SU-DHL-6 (cell line): Measurements from ENCODE around the gene MAP3K1.

ENCODE experiments used
- H2AFZ ChIP-seq: fragments of 200-600 bp; sonication (generic); 2 replicates; pipeline ENCODE4 v1.6.1; 2014; ENCODE audit warnings: low read depth, mild to moderate bottlenecking, moderate library complexity, mixed read lengths, antibody characterized with exemption, low read length; ENCODE audit not compliant: severe bottlenecking
- H3F3A ChIP-seq: fragments of 200-600 bp; shearing (Covaris generic); 2 replicates; pipeline ENCODE4 v1.6.0; 2016; ENCODE audit warnings: antibody characterized with exemption, mild to moderate bottlenecking; ENCODE audit not compliant: insufficient read depth
- H3K27ac ChIP-seq: fragments of 200-600 bp; sonication (generic); 2 replicates; pipeline ENCODE4 v1.5.1; 2016; ENCODE audit warnings: low read depth, mild to moderate bottlenecking, low read length, moderate library complexity, mixed read lengths
- H3K27me3 ChIP-seq: fragments of 200-600 bp; sonication (generic), shearing (Covaris generic); 2 replicates; pipeline ENCODE4 v1.6.0; 2014; ENCODE audit warnings: mild to moderate bottlenecking, low read length
- H3K36me3 ChIP-seq: fragments of 200-600 bp; sonication (generic); 2 replicates; pipeline ENCODE4 v1.6.1; 2014; ENCODE audit warnings: mild to moderate bottlenecking, low read length, mixed read lengths
- H3K4me2 ChIP-seq: fragments of 300-600, 200-600 bp; shearing (Covaris generic), sonication (generic); 2 replicates; pipeline ENCODE4 v1.6.0; 2014; ENCODE audit warnings: low read length, low read depth, mild to moderate bottlenecking; ENCODE audit not compliant: poor library complexity, severe bottlenecking
- H3K4me3 ChIP-seq: fragments of 200-600 bp; sonication (generic); 2 replicates; pipeline ENCODE4 v1.5.1; 2014; ENCODE audit warnings: antibody characterized with exemption, low read length, mild to moderate bottlenecking, mixed read lengths; ENCODE audit not compliant: insufficient read depth, poor library complexity, severe bottlenecking
- H3K79me2 ChIP-seq: fragments of 200-600 bp; sonication (generic); 2 replicates; pipeline ENCODE4 v1.6.1; 2014; ENCODE audit warnings: mild to moderate bottlenecking, low read length, moderate library complexity; ENCODE audit not compliant: insufficient read depth
- H3K9ac ChIP-seq: fragments of 200-600 bp; sonication (generic); 2 replicates; pipeline ENCODE4 v1.7.0; 2014; ENCODE audit warnings: mild to moderate bottlenecking, low read length
- H3K9me2 ChIP-seq: fragments of 200-600 bp; sonication (generic); replicated peaks from 2 replicates; pipeline ENCODE4 v1.6.1; 2014; ENCODE audit warnings: low read length; ENCODE audit not compliant: insufficient read depth
- H3K9me3 ChIP-seq: fragments of 200-600 bp; sonication (generic); 2 replicates; pipeline ENCODE4 v1.6.1; 2014; ENCODE audit warnings: low read length, mixed read lengths; ENCODE audit not compliant: insufficient read depth
- H4K20me1 ChIP-seq: fragments of 200-600 bp; sonication (generic); 2 replicates; pipeline ENCODE4 v1.6.1; 2014; ENCODE audit warnings: low read depth, mild to moderate bottlenecking, antibody characterized with exemption, low read length, moderate library complexity, mixed read lengths
- EZH2phosphoT487 ChIP-seq: fragments of 200-600 bp; sonication (generic), shearing (Covaris generic); conservative IDR thresholded peaks from 2 replicates; pipeline ENCODE4 v1.6.1; 2018; ENCODE audit warnings: mild to moderate bottlenecking, antibody characterized with exemption, low read length, moderate library complexity, mixed read lengths
- TF ChIP-seq, protein P1 (sequence below): fragments of 200-600 bp; sonication (generic); IDR thresholded peaks from one replicate; pipeline ENCODE4 v1.5.1; 2017; ENCODE audit warnings: antibody characterized with exemption, mild to moderate bottlenecking, low read length, moderate library complexity; ENCODE audit not compliant: insufficient read depth, poor library complexity, severe bottlenecking

The MAP3K1 gene

DNA sequence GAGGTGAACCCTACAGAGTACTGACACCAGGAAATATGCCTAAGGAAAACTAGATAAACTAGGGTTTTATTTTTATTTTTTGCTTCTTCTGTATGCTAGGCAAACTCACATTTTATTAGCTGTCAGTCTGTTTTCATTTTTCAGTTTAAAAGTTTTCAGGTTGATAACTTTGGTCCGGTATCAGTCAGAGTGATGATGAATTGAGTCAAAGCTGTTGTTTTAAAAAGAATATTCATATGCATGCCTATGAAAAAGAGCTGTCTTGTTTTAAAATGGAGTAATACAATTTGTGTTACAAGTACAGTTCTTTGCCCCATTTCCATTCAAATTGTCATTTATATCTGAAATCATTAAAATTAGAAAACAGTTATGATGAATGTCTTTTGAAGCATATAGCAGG, 22.6 kb downstream of the MAP3K1 start:
- H3K4me2 ChIP-seq: no peak overlapping the region
- TF ChIP-seq, protein P1, sequence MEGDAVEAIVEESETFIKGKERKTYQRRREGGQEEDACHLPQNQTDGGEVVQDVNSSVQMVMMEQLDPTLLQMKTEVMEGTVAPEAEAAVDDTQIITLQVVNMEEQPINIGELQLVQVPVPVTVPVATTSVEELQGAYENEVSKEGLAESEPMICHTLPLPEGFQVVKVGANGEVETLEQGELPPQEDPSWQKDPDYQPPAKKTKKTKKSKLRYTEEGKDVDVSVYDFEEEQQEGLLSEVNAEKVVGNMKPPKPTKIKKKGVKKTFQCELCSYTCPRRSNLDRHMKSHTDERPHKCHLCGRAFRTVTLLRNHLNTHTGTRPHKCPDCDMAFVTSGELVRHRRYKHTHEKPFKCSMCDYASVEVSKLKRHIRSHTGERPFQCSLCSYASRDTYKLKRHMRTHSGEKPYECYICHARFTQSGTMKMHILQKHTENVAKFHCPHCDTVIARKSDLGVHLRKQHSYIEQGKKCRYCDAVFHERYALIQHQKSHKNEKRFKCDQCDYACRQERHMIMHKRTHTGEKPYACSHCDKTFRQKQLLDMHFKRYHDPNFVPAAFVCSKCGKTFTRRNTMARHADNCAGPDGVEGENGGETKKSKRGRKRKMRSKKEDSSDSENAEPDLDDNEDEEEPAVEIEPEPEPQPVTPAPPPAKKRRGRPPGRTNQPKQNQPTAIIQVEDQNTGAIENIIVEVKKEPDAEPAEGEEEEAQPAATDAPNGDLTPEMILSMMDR: no peak
- TF ChIP-seq EZH2phosphoT487: no peak

DNA sequence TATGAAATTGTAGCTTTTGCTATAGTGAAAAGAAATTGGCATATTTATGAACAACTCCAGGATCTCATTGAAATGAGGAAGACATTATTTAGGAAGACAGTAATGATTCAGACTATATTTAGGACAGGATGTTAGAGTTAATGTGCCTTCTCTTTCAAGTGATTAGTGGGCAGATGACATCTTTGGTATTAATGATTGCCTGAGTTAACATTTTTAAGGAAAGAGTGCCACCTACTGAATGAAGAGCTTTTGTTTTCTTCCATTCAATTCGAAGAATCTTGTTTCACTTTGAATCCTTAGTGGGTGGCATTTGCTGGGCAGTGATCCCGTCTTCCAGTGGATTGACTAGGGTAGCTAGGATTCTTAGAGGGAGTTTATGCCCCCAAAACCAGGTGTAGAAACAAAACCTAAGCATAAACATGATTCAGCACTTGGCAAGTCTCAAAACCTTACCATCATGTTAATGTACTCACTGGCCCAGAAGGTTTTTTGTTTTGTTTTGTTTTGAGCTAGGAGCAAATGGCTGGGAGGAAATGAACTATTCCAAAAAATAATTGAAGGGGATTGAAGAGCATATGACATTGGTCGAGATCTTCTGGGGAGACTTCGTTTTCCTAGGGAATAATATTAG, 23.2 kb downstream of the MAP3K1 start:
- no peak for TF ChIP-seq EZH2phosphoT487
- TF ChIP-seq, protein P1: peak; percentile 28
- Histone ChIP-seq H3K9me3 (no peaks in the 10 kb centered on the region), H3K79me2 (peaks cover 44% of the 10 kb centered on the region), H3F3A (no peaks in the 10 kb centered on the region), H3K27me3 (no peaks in the 10 kb centered on the region), H3K4me2 (peak overlapping the region; percentile 27), H3K9me2 (no peaks in the 10 kb centered on the region), H3K36me3 (no peaks in the 10 kb centered on the region), H3K9ac (no peak overlapping the region), H3K4me3 (no peak overlapping the region), H4K20me1 (peaks cover 19% of the 10 kb centered on the region), H3K27ac (no peak overlapping the region), H2AFZ (no peak overlapping the region)

More for the DNA sequence above, 22.6 kb downstream of the MAP3K1 start:
- Histone ChIP-seq H3K27me3 (no peaks in the 10 kb centered on the region), H3K4me3 (no peak overlapping the region), H3K9ac (no peak overlapping the region), H3K36me3 (no peaks in the 10 kb centered on the region), H3K79me2 (peaks cover 43% of the 10 kb centered on the region), H3K9me2 (no peaks in the 10 kb centered on the region), H2AFZ (no peak overlapping the region), H3F3A (no peaks in the 10 kb centered on the region), H3K27ac (no peak overlapping the region), H3K9me3 (no peaks in the 10 kb centered on the region), H4K20me1 (peaks cover 18% of the 10 kb centered on the region)

DNA sequence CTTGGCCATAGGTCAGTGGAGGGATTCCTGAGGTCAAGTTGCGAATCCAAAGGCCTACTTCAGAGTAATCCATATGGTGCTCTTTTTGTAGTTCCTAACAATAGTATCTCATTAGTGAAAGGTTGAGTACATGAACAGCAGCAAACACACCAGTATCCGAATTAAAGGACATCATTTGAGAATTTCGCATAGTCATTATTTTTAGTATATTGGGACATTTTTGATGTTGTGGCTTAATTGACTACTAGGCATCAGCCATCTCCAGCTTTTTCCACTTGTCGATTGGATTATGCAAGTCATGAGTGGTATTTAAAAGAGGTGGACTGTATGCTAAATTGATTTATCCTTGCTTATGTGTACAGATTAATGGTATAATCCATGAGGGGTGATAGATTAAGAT, 23.7 kb downstream of the MAP3K1 start:
- TF ChIP-seq, protein P1: no peak
- no peak for TF ChIP-seq EZH2phosphoT487
- H3K27me3 ChIP-seq: no peaks in the 10 kb centered on the region
- no peak overlapping the region for H3K9ac ChIP-seq
- no peaks in the 10 kb centered on the region for H3K36me3 ChIP-seq
- peaks cover 19% of the 10 kb centered on the region for H4K20me1 ChIP-seq
- H3K4me3 ChIP-seq: no peak overlapping the region
- peaks cover 45% of the 10 kb centered on the region for H3K79me2 ChIP-seq
- H3K9me2 ChIP-seq: no peaks in the 10 kb centered on the region
- no peak overlapping the region for H2AFZ ChIP-seq
- no peaks in the 10 kb centered on the region for H3F3A ChIP-seq
- no peak overlapping the region for H3K27ac ChIP-seq
- no peaks in the 10 kb centered on the region for H3K9me3 ChIP-seq
- no peak overlapping the region for H3K4me2 ChIP-seq
